ENCODE data around the gene MSANTD3.

- no peak for TF ChIP-seq POLR2A (IDR thresholded peaks at IDR 0.05)
- no peak for TF ChIP-seq EP300 (IDR thresholded peaks at IDR 0.05)
- TF ChIP-seq, protein P1, sequence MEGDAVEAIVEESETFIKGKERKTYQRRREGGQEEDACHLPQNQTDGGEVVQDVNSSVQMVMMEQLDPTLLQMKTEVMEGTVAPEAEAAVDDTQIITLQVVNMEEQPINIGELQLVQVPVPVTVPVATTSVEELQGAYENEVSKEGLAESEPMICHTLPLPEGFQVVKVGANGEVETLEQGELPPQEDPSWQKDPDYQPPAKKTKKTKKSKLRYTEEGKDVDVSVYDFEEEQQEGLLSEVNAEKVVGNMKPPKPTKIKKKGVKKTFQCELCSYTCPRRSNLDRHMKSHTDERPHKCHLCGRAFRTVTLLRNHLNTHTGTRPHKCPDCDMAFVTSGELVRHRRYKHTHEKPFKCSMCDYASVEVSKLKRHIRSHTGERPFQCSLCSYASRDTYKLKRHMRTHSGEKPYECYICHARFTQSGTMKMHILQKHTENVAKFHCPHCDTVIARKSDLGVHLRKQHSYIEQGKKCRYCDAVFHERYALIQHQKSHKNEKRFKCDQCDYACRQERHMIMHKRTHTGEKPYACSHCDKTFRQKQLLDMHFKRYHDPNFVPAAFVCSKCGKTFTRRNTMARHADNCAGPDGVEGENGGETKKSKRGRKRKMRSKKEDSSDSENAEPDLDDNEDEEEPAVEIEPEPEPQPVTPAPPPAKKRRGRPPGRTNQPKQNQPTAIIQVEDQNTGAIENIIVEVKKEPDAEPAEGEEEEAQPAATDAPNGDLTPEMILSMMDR (IDR thresholded peaks at IDR 0.05) = no peak
Measured at GRCh38 chr9:100459963-100460362, 33.0 kb downstream of the MSANTD3 start.
